Astrocyte of the spinal cord (primary cell): ENCODE measurements around the gene DSC3.

Experiments
- DNase-seq: peaks from one replicate; pipeline ENCODE4 v3.0.0; 2011; ENCODE audit warnings: low read depth, low spot score
- H3K4me3 ChIP-seq: 2 replicates; pipeline ENCODE4 v1.5.1; 2011; ENCODE audit warnings: low read depth, mild to moderate bottlenecking, low read length, moderate library complexity
- CTCF ChIP-seq: IDR thresholded peaks from 2 replicates; pipeline ENCODE4 v1.5.1; 2012; ENCODE audit warnings: low read depth, mild to moderate bottlenecking, low read length, inconsistent platforms
- in situ Hi-C: cut with HindIII; loops from 2 replicates; pipeline ENCODE4 v1.10.0; 2017; ENCODE audit warnings: low sequenced_read_pairs

The DSC3 gene

GRCh38 chr18:31056296-31056695, 13.8 kb upstream of the DSC3 start:
- in situ Hi-C loops, result no loop called here
- H3K4me3 ChIP-seq, result no peak overlapping the region
- DNase-seq, result no peak
- TF ChIP-seq CTCF, result no peak

GRCh38 chr18:31050635-31051034, 8.1 kb upstream of the DSC3 start:
- no peak for TF ChIP-seq CTCF
- no peak for DNase-seq
- H3K4me3 ChIP-seq, result no peak overlapping the region
- in situ Hi-C loops, result no loop called here

GRCh38 chr18:31049189-31049588, 6.6 kb upstream of the DSC3 start:
- DNase-seq, result no peak
- no peak overlapping the region for H3K4me3 ChIP-seq
- in situ Hi-C loops, result no loop called here
- TF ChIP-seq CTCF, result no peak

- in situ Hi-C loops, result no loop called here
- TF ChIP-seq CTCF, result no peak
- no peak for DNase-seq
- H3K4me3 ChIP-seq, result no peak overlapping the region
Observed at GRCh38 chr18:31048216-31048615, 5.7 kb upstream of the DSC3 start.

GRCh38 chr18:31046916-31047315, 4.4 kb upstream of the DSC3 start:
- no peak for DNase-seq
- in situ Hi-C loops, result no loop called here
- TF ChIP-seq CTCF, result no peak
- H3K4me3 ChIP-seq, result no peak overlapping the region

- no peak for TF ChIP-seq CTCF
- in situ Hi-C loops, result no loop called here
- no peak for DNase-seq
- no peak overlapping the region for H3K4me3 ChIP-seq
Observed at GRCh38 chr18:31045599-31045998, 3.1 kb upstream of the DSC3 start.

GRCh38 chr18:31044926-31045325, 2.4 kb upstream of the DSC3 start:
- in situ Hi-C loops, result no loop called here
- H3K4me3 ChIP-seq, result no peak overlapping the region
- DNase-seq, result no peak
- TF ChIP-seq CTCF, result no peak
